Thymus (tissue), 11 donors: Measurements from ENCODE around the gene SNRPD2. TPM values are rescaled to one million over a fixed set of nuclear protein-coding genes. Genes with fewer than 3 reads are reported as not detected.
"Not testable (repeated sequence)": the region's sequence is repeated elsewhere in the genome, so short reads cannot be mapped to it uniquely, and the experiment has no call there.

Experiments used
- DNase-seq, 9 donors: peaks; one replicate each; pipeline ENCODE4 v3.0.0-alpha.2; 2013; ENCODE audit warnings: low spot score in 9 of 9, low read depth in 6 of 9, missing footprints in 1 of 9
- H3K27ac ChIP-seq, 2 donors: one replicate each; pipeline ENCODE4 v1.5.1; 2013; ENCODE audit warnings: control low read depth in 1 of 2, low read depth in 1 of 2, low read length in 1 of 2, mild to moderate bottlenecking in 1 of 2, moderate library complexity in 1 of 2
- H3K27me3 ChIP-seq, 2 donors: one replicate each; pipeline ENCODE4 v1.5.1; 2013; ENCODE audit warnings: low read length in 1 of 2; ENCODE audit not compliant: control insufficient read depth in 2 of 2, insufficient read depth in 1 of 2
- H3K36me3 ChIP-seq, 2 donors: one replicate each; pipeline ENCODE4 v1.5.1; 2013; ENCODE audit warnings: low read length in 1 of 2, mild to moderate bottlenecking in 1 of 2, moderate library complexity in 1 of 2; ENCODE audit not compliant: control insufficient read depth in 2 of 2, insufficient read depth in 2 of 2
- H3K4me1 ChIP-seq, 2 donors: one replicate each; pipeline ENCODE4 v1.5.1; 2013; ENCODE audit warnings: low read length in 2 of 2; ENCODE audit not compliant: control insufficient read depth in 2 of 2, insufficient read depth in 2 of 2
- H3K4me3 ChIP-seq, 2 donors: one replicate each; pipeline ENCODE4 v1.5.1; 2013; ENCODE audit warnings: low read length in 2 of 2, control low read depth in 1 of 2, mild to moderate bottlenecking in 1 of 2
- H3K9me3 ChIP-seq, 2 donors: one replicate each; pipeline ENCODE4 v1.5.1; 2013; ENCODE audit warnings: low read length in 1 of 2, mild to moderate bottlenecking in 1 of 2; ENCODE audit not compliant: control insufficient read depth in 2 of 2, insufficient read depth in 1 of 2
- WGBS: extraction: QIAGEN DNeasy Blood & Tissue Kit; methylation state at CpG from one replicate; pipeline ENCODE4 v1.1.7; 2013; 5-methylcytosine and 5-hydroxymethylcytosine counted together
- polyA plus RNA-seq: library from polyadenylated mRNA; stranded (reverse); fragments of 200-250 nt; gene quantifications from one replicate; pipeline ENCODE4 v1.2.3, GENCODE V29; 2013
- total RNA-seq: library from RNA; stranded (reverse); fragments of 120-200 nt; gene quantifications from one replicate; pipeline ENCODE4 v1.2.4, GENCODE V29; 2013
- donor health status: healthy.

Gene SNRPD2
- total and polyA plus RNA-seq, 2 donors: 395 to 711 TPM

- Histone ChIP-seq H3K4me3 (no peak overlapping the region), H3K27me3 (no peaks in the 10 kb centered on the region), H3K9me3 (peaks cover 0 to 5% of the 10 kb centered on the region in 2 donors), H3K36me3 (peaks cover 19 to 28% of the 10 kb centered on the region in 2 donors), H3K4me1 (no peaks in the 10 kb centered on the region), H3K27ac (no peak overlapping the region)
- no peak for DNase-seq
- WGBS: 93% methylated on average over 10 of the region's 10 CpGs
These were observed 18.8 kb upstream of the SNRPD2 start for GRCh38 chr19:45710356-45711130.

GRCh38 chr19:45705710-45706415 lies 14.1 kb upstream of the SNRPD2 start:
- DNase-seq: no peak
- Histone ChIP-seq H3K36me3 (peaks cover 9 to 24% of the 10 kb centered on the region in 2 donors), H3K4me1 (no peaks in the 10 kb centered on the region), H3K4me3 (no peak overlapping the region), H3K27ac (no peak overlapping the region), H3K27me3 (no peaks in the 10 kb centered on the region), H3K9me3 (peaks cover 0 to 5% of the 10 kb centered on the region in 2 donors)
- WGBS: 93% methylated on average over 12 of the region's 12 CpGs

GRCh38 chr19:45705115-45705514 lies 13.4 kb upstream of the SNRPD2 start:
- Histone ChIP-seq H3K9me3 (peaks cover 0 to 5% of the 10 kb centered on the region in 2 donors), H3K4me1 (no peaks in the 10 kb centered on the region), H3K27me3 (no peaks in the 10 kb centered on the region), H3K36me3 (peaks cover 9 to 21% of the 10 kb centered on the region in 2 donors), H3K4me3 (no peak overlapping the region), H3K27ac (no peak overlapping the region)
- WGBS: 94% methylated on average over 9 of the region's 9 CpGs
- DNase-seq: no peak

GRCh38 chr19:45701676-45702075 lies 9.9 kb upstream of the SNRPD2 start:
- Histone ChIP-seq H3K4me3 (no peak overlapping the region), H3K4me1 (no peaks in the 10 kb centered on the region), H3K27me3 (no peaks in the 10 kb centered on the region), H3K36me3 (peaks cover 16 to 26% of the 10 kb centered on the region in 2 donors), H3K9me3 (no peaks in the 10 kb centered on the region), H3K27ac (no peak overlapping the region)
- WGBS: 49% methylated on average over 7 of the region's 7 CpGs
- DNase-seq: no peak

- WGBS: 2% methylated on average over 22 of the region's 22 CpGs
- Histone ChIP-seq H3K27ac (peak overlapping the region; percentile 6 to 95), H3K9me3 (no peaks in the 10 kb centered on the region), H3K4me1 (peaks cover 10 to 14% of the 10 kb centered on the region in 2 donors), H3K36me3 (peaks cover 16 to 17% of the 10 kb centered on the region in 2 donors), H3K4me3 (peak overlapping the region; percentile 69 to 94), H3K27me3 (no peaks in the 10 kb centered on the region)
- peak in 6 of 9 donors; percentile 37 to 77 (median 62) for DNase-seq
These were observed 1.5 kb upstream of the SNRPD2 start for GRCh38 chr19:45693106-45693788.

- peak within 1 kb of the TSS; percentile 69 to 94 for H3K4me3 ChIP-seq
- H3K9me3 ChIP-seq: no peaks in the 10 kb centered on the region
- H3K36me3 ChIP-seq: peaks cover 21 to 24% of the 10 kb centered on the region in 2 donors
- peaks cover 10 to 14% of the 10 kb centered on the region in 2 donors for H3K4me1 ChIP-seq
- under 1% methylated on average over 70 of the region's 70 CpGs for WGBS
- peak within 1 kb of the TSS; percentile 77 to 95 for H3K27ac ChIP-seq
- H3K27me3 ChIP-seq: no peaks in the 10 kb centered on the region
- DNase-seq: peak; percentile 94 to 99 (median 97)
These were observed 693 bp upstream of the SNRPD2 start, which contains the start of gene QPCTL for GRCh38 chr19:45692187-45693105. Gene QPCTL, plus strand, starts transcription at chr19:45692666. Its CDS starts 38 bp downstream, at chr19:45692704.

- H3K9me3 ChIP-seq: no peaks in the 10 kb centered on the region
- H3K27me3 ChIP-seq: no peaks in the 10 kb centered on the region
- peaks cover 45% of the 10 kb centered on the region in 2 donors for H3K36me3 ChIP-seq
- WGBS: 97% methylated on average over 9 of the region's 9 CpGs
- no peak overlapping the region for H3K4me3 ChIP-seq
- no peak for DNase-seq
- peaks cover 6 to 9% of the 10 kb centered on the region in 2 donors for H3K4me1 ChIP-seq
- H3K27ac ChIP-seq: no peak overlapping the region
These were observed 4.2 kb downstream of the SNRPD2 start for GRCh38 chr19:45687599-45687998.

- not testable (repeated sequence) for H3K4me1 ChIP-seq, DNase-seq, H3K4me3 ChIP-seq, H3K27ac ChIP-seq, H3K9me3 ChIP-seq
- Histone ChIP-seq H3K36me3 (peaks cover 45% of the 10 kb centered on the region in 2 donors), H3K27me3 (peaks cover 0 to 14% of the 10 kb centered on the region in 2 donors)
- 89% methylated on average over 11 of the region's 11 CpGs for WGBS
These were observed 6.7 kb downstream of the SNRPD2 start for GRCh38 chr19:45685045-45685444.
